NCI-H2081 treated with DMSO at 0.1 percent for 48 hours (cell line): Measurements from ENCODE around the gene MYRIP.
"Not testable (repeated sequence)": the region's sequence is repeated elsewhere in the genome, so short reads cannot be mapped to it uniquely, and the experiment has no call there.

ENCODE experiments used
- DNase-seq: peaks from one replicate; lab custom pipeline; 2025; lab: John Stamatoyannopoulos, UW

MYRIP gene

GRCh38 chr3:39809181-39809994 is at the start of gene MYRIP:
MYRIP (plus strand) TSS chr3:39809609; CDS start chr3:39900817, 91,208 bp downstream.
- peak; percentile 50 for DNase-seq

GRCh38 chr3:39760325-39760724 is 49.1 kb upstream of the MYRIP start:
- DNase-seq, result no peak

GRCh38 chr3:39762537-39763070 is 46.8 kb upstream of the MYRIP start:
- no peak for DNase-seq

GRCh38 chr3:39763390-39763789 is 46.0 kb upstream of the MYRIP start:
- no peak for DNase-seq

- DNase-seq, result no peak
Measured at GRCh38 chr3:39765575-39765974, 43.8 kb upstream of the MYRIP start.

- no peak for DNase-seq
Measured at GRCh38 chr3:39766433-39766832, 43.0 kb upstream of the MYRIP start.

- DNase-seq, result not testable (repeated sequence)
Measured at GRCh38 chr3:39766909-39767308, 42.5 kb upstream of the MYRIP start.

- DNase-seq, result not testable (repeated sequence)
Measured at GRCh38 chr3:39778168-39778567, 31.2 kb upstream of the MYRIP start.

GRCh38 chr3:39779511-39780230 is 29.7 kb upstream of the MYRIP start:
- no peak for DNase-seq

- no peak for DNase-seq
Measured at GRCh38 chr3:39780352-39780751, 29.1 kb upstream of the MYRIP start.

- no peak for DNase-seq
Measured at GRCh38 chr3:39781025-39781424, 28.4 kb upstream of the MYRIP start.

- DNase-seq, result no peak
Measured at GRCh38 chr3:39781632-39782031, 27.8 kb upstream of the MYRIP start.

- no peak for DNase-seq
Measured at GRCh38 chr3:39783680-39784079, 25.7 kb upstream of the MYRIP start.

- no peak for DNase-seq
Measured at GRCh38 chr3:39784922-39785321, 24.5 kb upstream of the MYRIP start.

- DNase-seq, result no peak
Measured at GRCh38 chr3:39788128-39788883, 21.1 kb upstream of the MYRIP start.

GRCh38 chr3:39791603-39792002 is 17.8 kb upstream of the MYRIP start:
- no peak for DNase-seq

- no peak for DNase-seq
Measured at GRCh38 chr3:39794880-39795279, 14.5 kb upstream of the MYRIP start.

- no peak for DNase-seq
Measured at GRCh38 chr3:39801216-39801615, 8.2 kb upstream of the MYRIP start.

GRCh38 chr3:39802486-39802885 is 6.9 kb upstream of the MYRIP start:
- DNase-seq, result not testable (repeated sequence)

- no peak for DNase-seq
Measured at GRCh38 chr3:39803956-39804355, 5.5 kb upstream of the MYRIP start.

GRCh38 chr3:39804951-39805350 is 4.5 kb upstream of the MYRIP start:
- no peak for DNase-seq

- DNase-seq, result no peak
Measured at GRCh38 chr3:39805650-39806049, 3.8 kb upstream of the MYRIP start.
